HEK293 (cell line): Measurements from ENCODE around the gene TRPM2.

Experiments used
- CTCF ChIA-PET: fragments of 350-600 bp; formaldehyde crosslinking; extraction: SDS; loops from one replicate; lab custom pipeline; 2021; ENCODE audit warnings: antibody characterized with exemption; lab: Yijun Ruan, JAX
- POLR2A ChIA-PET: fragments of 300-600 bp; formaldehyde crosslinking; extraction: SDS; loops from one replicate; lab custom pipeline; 2020; ENCODE audit warnings: antibody characterized with exemption, inconsistent platforms; lab: Yijun Ruan, JAX
- H3K27ac ChIP-seq: fragments of 200-500 bp; sonication (Bioruptor generic); 2 replicates; pipeline ENCODE4 v1.5.1; 2014; ENCODE audit warnings: low read depth, low read length, control low read depth, inconsistent platforms; ENCODE audit errors: extremely low read depth
- H3K36me3 ChIP-seq, 2 experiments: fragments of 200-500 bp in 1 of 2; sonication (Bioruptor generic) in 1 of 2; 1 replicate in 1 of 2; 2 replicates in 1 of 2; pipeline ENCODE4 v1.5.1; 2014 to 2017; ENCODE audit warnings: inconsistent platforms in 2 of 2, low read length in 2 of 2; ENCODE audit not compliant: control insufficient read depth in 2 of 2, insufficient read depth in 1 of 2
- H3K4me1 ChIP-seq: fragments of 200-500 bp; sonication (Bioruptor generic); 2 replicates; pipeline ENCODE4 v1.5.1; 2014; ENCODE audit warnings: mild to moderate bottlenecking, low read length, inconsistent platforms; ENCODE audit not compliant: control insufficient read depth, insufficient read depth
- H3K4me3 ChIP-seq: 2 replicates; pipeline ENCODE4 v1.5.1; 2011; ENCODE audit warnings: low read depth, mild to moderate bottlenecking, control low read depth, low read length, moderate library complexity
- H3K9me3 ChIP-seq: fragments of 200-500 bp; sonication (Bioruptor generic); 2 replicates; pipeline ENCODE4 v1.5.1; 2014; ENCODE audit warnings: low read depth, low read length, inconsistent platforms; ENCODE audit not compliant: control insufficient read depth, insufficient read depth
- KLF1 ChIP-seq: fragments of 450-650 bp; formaldehyde crosslinking; IDR thresholded peaks from 2 replicates; pipeline ENCODE4 v1.5.1; 2016; ENCODE audit warnings: missing biosample characterization, missing genetic modification characterization
- KLF9 ChIP-seq: fragments of 450-650 bp; formaldehyde crosslinking; IDR thresholded peaks from 2 replicates; pipeline ENCODE4 v1.5.1; 2016; ENCODE audit warnings: missing biosample characterization, missing genetic modification characterization, low read depth
- OSR2 ChIP-seq: fragments of 450-650 bp; formaldehyde crosslinking; IDR thresholded peaks from 2 replicates; pipeline ENCODE4 v1.5.1; 2016; ENCODE audit warnings: missing biosample characterization, missing genetic modification characterization
- REST ChIP-seq: fragments of 450-650 bp; formaldehyde crosslinking; IDR thresholded peaks from 2 replicates; pipeline ENCODE4 v1.5.1; 2016; ENCODE audit warnings: missing biosample characterization, missing genetic modification characterization
- YY1 ChIP-seq: fragments of 450-650 bp; formaldehyde crosslinking; IDR thresholded peaks from 2 replicates; pipeline ENCODE4 v1.5.1; 2018; ENCODE audit warnings: missing biosample characterization, missing genetic modification characterization
- ZBTB10 ChIP-seq: fragments of 450-650 bp; formaldehyde crosslinking; IDR thresholded peaks from 2 replicates; pipeline ENCODE4 v1.5.1; 2016; ENCODE audit warnings: missing biosample characterization, missing genetic modification characterization
- ZFP41 ChIP-seq: fragments of 450-650 bp; formaldehyde crosslinking; IDR thresholded peaks from 2 replicates; pipeline ENCODE4 v1.5.1; 2016; ENCODE audit warnings: missing biosample characterization, missing genetic modification characterization, borderline replicate concordance
- ZNF223 ChIP-seq: fragments of 450-650 bp; formaldehyde crosslinking; IDR thresholded peaks from 2 replicates; pipeline ENCODE4 v1.5.1; 2016; ENCODE audit warnings: missing biosample characterization, missing genetic modification characterization
- ZNF280D ChIP-seq: fragments of 450-650 bp; formaldehyde crosslinking; IDR thresholded peaks from 2 replicates; pipeline ENCODE4 v1.5.1; 2016; ENCODE audit warnings: missing biosample characterization, missing genetic modification characterization
- ZNF292 ChIP-seq: fragments of 450-650 bp; formaldehyde crosslinking; IDR thresholded peaks from 2 replicates; pipeline ENCODE4 v1.5.1; 2016; ENCODE audit warnings: low read depth, missing biosample characterization, missing genetic modification characterization, borderline replicate concordance
- ZNF600 ChIP-seq: fragments of 450-650 bp; formaldehyde crosslinking; IDR thresholded peaks from 2 replicates; pipeline ENCODE4 v1.5.1; 2016; ENCODE audit warnings: missing biosample characterization, missing genetic modification characterization

The TRPM2 gene

GRCh38 chr21:44484498-44485253, 131.3 kb downstream of the TRPM2 start (continued):
- TF ChIP-seq ZBTB10 (tag by site-specific recombination): no peak
- no peak for TF ChIP-seq OSR2 (tag by site-specific recombination)
- TF ChIP-seq ZNF292: no peak
- no peak for TF ChIP-seq ZNF600 (tag by site-specific recombination)
- TF ChIP-seq, all 188 proteins: peak for 0

GRCh38 chr21:44485254-44485793, 131.9 kb downstream of the TRPM2 start:
- H3K4me1 ChIP-seq: no peaks in the 10 kb centered on the region
- POLR2A ChIA-PET: no interaction called here
- no peak overlapping the region for H3K4me3 ChIP-seq
- peak; percentile 73; the same call in 1 of the 2 replicates for TF ChIP-seq KLF1
- TF ChIP-seq YY1: no peak
- TF ChIP-seq KLF9 (tag by site-specific recombination): peak; percentile 64; the same call in 1 of the 2 replicates
- no peak for TF ChIP-seq ZFP41 (tag by site-specific recombination)
- no peak for TF ChIP-seq ZNF280D (tag by site-specific recombination)
- H3K9me3 ChIP-seq: no peaks in the 10 kb centered on the region
- H3K27ac ChIP-seq: no peak overlapping the region
- CTCF ChIA-PET: interaction anchor here (0.6 kb wide), 1 partner anchor 575 kb away, joined by 3 read pairs; no protein-coding TSS in a partner anchor
- no peaks in the 10 kb centered on the region for H3K36me3 ChIP-seq

- ChIA-PET POLR2A (no interaction called here), CTCF (interaction anchor here (0.6 kb wide), 1 partner anchor 575 kb away, joined by 3 read pairs; no protein-coding TSS in a partner anchor)
- Histone ChIP-seq H3K27ac (no peak overlapping the region), H3K4me1 (no peaks in the 10 kb centered on the region), H3K4me3 (no peak overlapping the region), H3K9me3 (no peaks in the 10 kb centered on the region), H3K36me3 (no peaks in the 10 kb centered on the region)
- TF ChIP-seq ZNF223 (tag by site-specific recombination): no peak
- no peak for TF ChIP-seq REST (tag by site-specific recombination)
Measured at GRCh38 chr21:44485796-44486195, 132.4 kb downstream of the TRPM2 start.
